CD14-positive monocyte (primary cell): Measurements from ENCODE around the gene SOHLH1. TPM values are rescaled to one million over a fixed set of nuclear protein-coding genes. Genes with fewer than 3 reads are reported as not detected.
"Not testable (repeated sequence)": the region's sequence is repeated elsewhere in the genome, so short reads cannot be mapped to it uniquely, and the experiment has no call there.

ENCODE experiments used
- DNase-seq, 3 donors: peaks; one replicate each; pipeline ENCODE4 v3.0.0-alpha.2; 2011 to 2022
- H2AFZ ChIP-seq: 2 replicates; pipeline ENCODE4 v1.6.0; 2012; ENCODE audit warnings: mild to moderate bottlenecking, low read depth, low read length, inconsistent platforms; ENCODE audit not compliant: insufficient read depth, poor library complexity, severe bottlenecking
- H3K27ac ChIP-seq, 2 donors: 1 replicate in 1 of 2; 2 replicates in 1 of 2; pipeline ENCODE4 v1.5.1; 2012 to 2013; ENCODE audit warnings: low read length in 2 of 2, control low read depth in 1 of 2, inconsistent platforms in 1 of 2, low read depth in 1 of 2, mild to moderate bottlenecking in 1 of 2
- H3K27me3 ChIP-seq, 2 donors: one replicate each; pipeline versions ENCODE4 v1.6.0 to v1.6.1; 2011 to 2013; ENCODE audit warnings: low read length in 2 of 2; ENCODE audit not compliant: control insufficient read depth in 2 of 2, insufficient read depth in 2 of 2
- H3K36me3 ChIP-seq, 2 donors: replicated peaks in 1 of 2; 1 replicate in 1 of 2; 2 replicates in 1 of 2; pipeline versions ENCODE4 v1.5.1 to v1.6.1; 2012 to 2013; ENCODE audit warnings: low read length in 2 of 2, control low read depth in 1 of 2, inconsistent platforms in 1 of 2, mild to moderate bottlenecking in 1 of 2; ENCODE audit not compliant: insufficient read depth in 2 of 2, control insufficient read depth in 1 of 2
- H3K4me1 ChIP-seq, 2 donors: 1 replicate in 1 of 2; 2 replicates in 1 of 2; pipeline versions ENCODE4 v1.5.1 to v1.6.1; 2012 to 2013; ENCODE audit warnings: low read length in 2 of 2, control low read depth in 1 of 2, inconsistent platforms in 1 of 2, mild to moderate bottlenecking in 1 of 2, moderate library complexity in 1 of 2; ENCODE audit not compliant: insufficient read depth in 2 of 2, control insufficient read depth in 1 of 2
- H3K4me2 ChIP-seq: replicated peaks from 2 replicates; pipeline ENCODE3; 2012; ENCODE audit warnings: low read length, moderate library complexity, mild to moderate bottlenecking; ENCODE audit not compliant: poor library complexity, severe bottlenecking; ENCODE audit errors: extremely low read depth
- H3K4me3 ChIP-seq, 3 experiments: fragments of 200-600 bp in 1 of 3; sonication (generic) in 1 of 3; replicated peaks in 1 of 3; 1 replicate in 2 of 3; 2 replicates in 1 of 3; pipeline ENCODE4 v1.5.1; 2011 to 2013; ENCODE audit warnings: low read length in 3 of 3, mild to moderate bottlenecking in 3 of 3, control low read depth in 2 of 3, low read depth in 2 of 3, inconsistent platforms in 1 of 3, moderate library complexity in 1 of 3
- H3K79me2 ChIP-seq: 2 replicates; pipeline ENCODE4 v1.6.0; 2012; ENCODE audit warnings: mild to moderate bottlenecking, control low read depth, inconsistent platforms, low read length, moderate library complexity; ENCODE audit not compliant: insufficient read depth
- H3K9ac ChIP-seq: 2 replicates; pipeline ENCODE4 v1.6.0; 2017; ENCODE audit warnings: low read length, mild to moderate bottlenecking; ENCODE audit not compliant: insufficient read depth, poor library complexity, severe bottlenecking
- H3K9me3 ChIP-seq, 2 donors: replicated peaks in 1 of 2; 1 replicate in 1 of 2; 2 replicates in 1 of 2; pipeline versions ENCODE4 v1.5.1 to v1.6.1; 2012 to 2013; ENCODE audit warnings: low read length in 2 of 2, control low read depth in 1 of 2; ENCODE audit not compliant: control insufficient read depth in 1 of 2, insufficient read depth in 1 of 2
- H4K20me1 ChIP-seq: 2 replicates; pipeline ENCODE4 v1.6.0; 2012; ENCODE audit warnings: mild to moderate bottlenecking, low read length, control low read depth, moderate library complexity; ENCODE audit not compliant: insufficient read depth
- H3K27ac Mint-ChIP-seq, 7 donors: one replicate each; pipeline ENCODE4 v1.8.0; 2020; ENCODE audit warnings: mild to moderate bottlenecking in 7 of 7, mixed read lengths in 7 of 7, moderate library complexity in 6 of 7, inconsistent platforms in 2 of 7
- H3K27me3 Mint-ChIP-seq, 3 donors: one replicate each; pipeline ENCODE4 v1.8.0; 2021 to 2022; ENCODE audit warnings: low read depth in 3 of 3, mild to moderate bottlenecking in 3 of 3, mixed read lengths in 3 of 3, moderate library complexity in 3 of 3, inconsistent platforms in 1 of 3
- H3K36me3 Mint-ChIP-seq, 2 donors: one replicate each; pipeline ENCODE4 v1.8.0; 2020; ENCODE audit warnings: mixed read lengths in 2 of 2, inconsistent platforms in 1 of 2, mild to moderate bottlenecking in 1 of 2
- H3K4me1 Mint-ChIP-seq: one replicate; pipeline ENCODE4 v1.8.0; 2020; ENCODE audit warnings: mild to moderate bottlenecking, mixed read lengths
- H3K4me3 Mint-ChIP-seq, 2 donors: one replicate each; pipeline ENCODE4 v1.8.0; 2020; ENCODE audit warnings: mild to moderate bottlenecking in 2 of 2, mixed read lengths in 2 of 2, moderate library complexity in 1 of 2
- H3K9me3 Mint-ChIP-seq, 7 donors: one replicate each; pipeline ENCODE4 v1.8.0; 2020 to 2022; ENCODE audit warnings: mixed read lengths in 7 of 7, mild to moderate bottlenecking in 6 of 7, moderate library complexity in 6 of 7, inconsistent platforms in 2 of 7
- CTCF ChIP-seq: fragments of 200-600 bp; IDR thresholded peaks from one replicate; pipeline ENCODE4 v1.8.0; 2022; ENCODE audit warnings: antibody characterized with exemption, mild to moderate bottlenecking
- WGBS: methylation state at CpG from one replicate; pipeline ENCODE4 v1.1.5; 2013; ENCODE audit warnings: missing lambda C conversion rate; ENCODE audit not compliant: insufficient coverage; 5-methylcytosine and 5-hydroxymethylcytosine counted together
- intact Hi-C, 2 donors: fragments of 100-400 bp; cut with micrococcal nuclease; formaldehyde crosslinking; loops; one replicate each; pipeline versions ENCODE4 v1.15.0 to v1.15.1; 2023
- polyA plus RNA-seq, 3 donors: library from polyadenylated mRNA; depleted of rRNA in 1 of 3; unstranded in 2 of 3; stranded (reverse) in 1 of 3; fragments of 300-500 nt in 2 of 3; fragments of >200 nt in 1 of 3; fragmentation: Illumina TruSeq in 2 of 3; gene quantifications; 1 replicate in 2 of 3; 2 replicates in 1 of 3; pipeline ENCODE4 v1.2.3, GENCODE V29; 2012 to 2021

Gene SOHLH1
- polyA plus RNA-seq, 3 donors: not detected

- no peaks in the 10 kb centered on the region for H3K9me3 ChIP-seq
- Mint-ChIP-seq H3K9me3 (peaks cover 0 to 7% (median 2%) of the 10 kb centered on the region in 7 donors), H3K36me3 (no peaks in the 10 kb centered on the region), H3K27me3 (peaks cover 4 to 9% (median 6%) of the 10 kb centered on the region in 3 donors), H3K4me1 (no peaks in the 10 kb centered on the region), H3K27ac (no peak overlapping the region), H3K4me3 (no peak overlapping the region)
- no peak overlapping the region for H3K4me3 ChIP-seq
- H2AFZ ChIP-seq: no peak overlapping the region
- intact Hi-C loops: no loop called here
- H3K27ac ChIP-seq: no peak overlapping the region
- no peak overlapping the region for H3K4me2 ChIP-seq
- H3K36me3 ChIP-seq: no peaks in the 10 kb centered on the region
- no peak for TF ChIP-seq CTCF
- no peak overlapping the region for H3K9ac ChIP-seq
- no peaks in the 10 kb centered on the region for H3K27me3 ChIP-seq
- no peak for DNase-seq
- no peaks in the 10 kb centered on the region for H4K20me1 ChIP-seq
- 92% methylated on average over 7 of the region's 9 CpGs for WGBS
- no peaks in the 10 kb centered on the region for H3K4me1 ChIP-seq
- H3K79me2 ChIP-seq: no peaks in the 10 kb centered on the region
Observed at GRCh38 chr9:135669616-135670285, 29.5 kb downstream of the SOHLH1 start.

- H3K36me3 Mint-ChIP-seq: not testable (repeated sequence)
Observed at GRCh38 chr9:135669018-135669417, 30.3 kb downstream of the SOHLH1 start.

More at GRCh38 chr9:135669018-135669417, 30.3 kb downstream of the SOHLH1 start:
- H2AFZ ChIP-seq, H3K27me3 Mint-ChIP-seq, H3K4me1 Mint-ChIP-seq, H3K4me2 ChIP-seq, H3K27ac ChIP-seq, H3K79me2 ChIP-seq, H3K9me3 Mint-ChIP-seq, DNase-seq, H3K9me3 ChIP-seq, H4K20me1 ChIP-seq, H3K4me1 ChIP-seq, intact Hi-C loops, H3K9ac ChIP-seq, H3K4me3 Mint-ChIP-seq, H3K36me3 ChIP-seq, H3K27me3 ChIP-seq, H3K4me3 ChIP-seq, H3K27ac Mint-ChIP-seq: not testable (repeated sequence)
- no CpG with 5 or more reads among the region's 5 CpGs for WGBS
